Thyroid gland (tissue), 4 donors: ENCODE data around the gene LRP1-AS. TPM values are rescaled to one million over a fixed set of nuclear protein-coding genes. Genes with fewer than 3 reads are reported as not detected.

ENCODE experiments used
- DNase-seq, 2 donors: peaks; one replicate each; pipeline ENCODE4 v3.0.0-alpha.2; 2019
- H3K27ac ChIP-seq, 3 donors: fragments of 200-600 bp; sonication (generic); 1 replicate in 2 of 3; 2 replicates in 1 of 3; pipeline ENCODE4 v1.5.1; 2016 to 2019; ENCODE audit warnings: mild to moderate bottlenecking in 1 of 3, moderate library complexity in 1 of 3
- H3K27me3 ChIP-seq: fragments of 200-600 bp; sonication (generic); one replicate; pipeline ENCODE4 v1.5.1; 2019
- H3K36me3 ChIP-seq, 2 donors: fragments of 200-600 bp; sonication (generic); one replicate each; pipeline ENCODE4 v1.5.1; 2016 to 2019
- H3K4me1 ChIP-seq, 2 donors: fragments of 200-600 bp; sonication (generic); one replicate each; pipeline ENCODE4 v1.5.1; 2017 to 2019
- H3K4me3 ChIP-seq, 3 donors: fragments of 200-600 bp; sonication (generic); replicated peaks in 1 of 3; 1 replicate in 2 of 3; 2 replicates in 1 of 3; pipeline ENCODE4 v1.5.1; 2016; ENCODE audit warnings: mild to moderate bottlenecking in 1 of 3
- H3K9me3 ChIP-seq: fragments of 200-600 bp; sonication (generic); one replicate; pipeline ENCODE4 v1.5.1; 2017
- CTCF ChIP-seq, 6 experiments: fragments of 200-600 bp in 3 of 6; fragments of 450-650 bp in 3 of 6; sonication (generic) in 3 of 6; IDR thresholded peaks; one replicate each; pipeline ENCODE4 v1.5.1; 2016 to 2019; ENCODE audit warnings: antibody characterized with exemption in 6 of 6, mild to moderate bottlenecking in 2 of 6, inconsistent platforms in 1 of 6, moderate library complexity in 1 of 6
- POLR2A ChIP-seq, 2 donors: fragments of 450-650 bp; IDR thresholded peaks; one replicate each; pipeline ENCODE4 v1.6.1; 2017; ENCODE audit warnings: antibody characterized with exemption in 2 of 2, mild to moderate bottlenecking in 2 of 2, moderate library complexity in 1 of 2
- WGBS, 2 donors: methylation state at CpG; one replicate each; pipeline ENCODE4 v1.1.5; 2017; 5-methylcytosine and 5-hydroxymethylcytosine counted together
- intact Hi-C: fragments of 100-400 bp; cut with DNase I; formaldehyde crosslinking; loops from one replicate; pipeline ENCODE4 v1.15.1; 2023
- total RNA-seq, 4 donors: library from RNA; depleted of rRNA; stranded (reverse); fragments of >200 nt; gene quantifications; one replicate each; pipeline ENCODE4 v1.2.3, GENCODE V29; 2016

The LRP1-AS gene
- total RNA-seq, 4 donors from 2014 or later, result not detected

- Histone ChIP-seq H3K4me1 (peaks cover 8 to 12% of the 10 kb centered on the region in 2 donors), H3K27me3 (no peaks in the 10 kb centered on the region), H3K4me3 (no peak overlapping the region), H3K36me3 (peaks cover 13 to 36% of the 10 kb centered on the region in 2 donors), H3K27ac (no peak overlapping the region), H3K9me3 (no peaks in the 10 kb centered on the region)
- intact Hi-C loops, result no loop called here
- TF ChIP-seq POLR2A (IDR thresholded peaks at IDR 0.05) (no peak), CTCF (IDR thresholded peaks at IDR 0.05) (no peak)
- no peak for DNase-seq
- 95 to 99% methylated on average over 14 to 25 of the region's 25 CpGs for WGBS, 2 donors
Observed at GRCh38 chr12:57185403-57185802, 38.0 kb upstream of the LRP1-AS start.

- Histone ChIP-seq H3K4me3 (no peak overlapping the region), H3K27me3 (no peaks in the 10 kb centered on the region), H3K36me3 (peaks cover 21 to 42% of the 10 kb centered on the region in 2 donors), H3K27ac (no peak overlapping the region), H3K9me3 (no peaks in the 10 kb centered on the region), H3K4me1 (no peaks in the 10 kb centered on the region)
- TF ChIP-seq CTCF (IDR thresholded peaks at IDR 0.05), result no peak
- intact Hi-C loops, result loop anchor here (2.0 to 5.0 kb wide), 2 partner anchors 59 to 107 kb away; partner anchors contain the start of gene NEMP1
- 95 to 96% methylated on average over 4 to 22 of the region's 22 CpGs for WGBS, 2 donors
- DNase-seq, result no peak
Observed at GRCh38 chr12:57183939-57184725, 36.7 kb upstream of the LRP1-AS start.

GRCh38 chr12:57182918-57183575, 35.6 kb upstream of the LRP1-AS start:
- H3K27ac ChIP-seq, result no peak overlapping the region
- peak; percentile 74 to 78 for DNase-seq
- H3K27me3 ChIP-seq, result no peaks in the 10 kb centered on the region
- no peaks in the 10 kb centered on the region for H3K4me1 ChIP-seq
- intact Hi-C loops, result loop anchor here (2.0 to 5.0 kb wide), 2 partner anchors 58 to 106 kb away; partner anchors contain the start of gene NEMP1
- no peaks in the 10 kb centered on the region for H3K9me3 ChIP-seq
- WGBS, 2 donors, result 64 to 67% methylated on average over 13 of the region's 13 CpGs
- TF ChIP-seq POLR2A (IDR thresholded peaks at IDR 0.05) (no peak), CTCF (IDR thresholded peaks at IDR 0.05) (peak; percentile 60 to 92 (median 84))
- H3K36me3 ChIP-seq, result peaks cover 28 to 52% of the 10 kb centered on the region in 2 donors
- H3K4me3 ChIP-seq, result no peak overlapping the region

- H3K9me3 ChIP-seq, result no peaks in the 10 kb centered on the region
- no peaks in the 10 kb centered on the region for H3K4me1 ChIP-seq
- H3K27me3 ChIP-seq, result no peaks in the 10 kb centered on the region
- WGBS, 2 donors, result 73 to 82% methylated on average over 5 of the region's 5 CpGs
- no peak overlapping the region for H3K4me3 ChIP-seq
- intact Hi-C loops, result loop anchor here (2.0 to 5.0 kb wide), 2 partner anchors 57 to 104 kb away; partner anchors contain the start of gene NEMP1
- H3K36me3 ChIP-seq, result peaks cover 28 to 48% of the 10 kb centered on the region in 2 donors
- no peak for DNase-seq
- TF ChIP-seq POLR2A (IDR thresholded peaks at IDR 0.05), result no peak
- no peak for TF ChIP-seq CTCF (IDR thresholded peaks at IDR 0.05)
- no peak overlapping the region for H3K27ac ChIP-seq
Observed at GRCh38 chr12:57181561-57182155, 34.2 kb upstream of the LRP1-AS start.
